Daoy (cell line): ENCODE measurements around the gene MGME1. TPM values are rescaled to one million over a fixed set of nuclear protein-coding genes. Genes with fewer than 3 reads are reported as not detected.
"Not testable (repeated sequence)": the region's sequence is repeated elsewhere in the genome, so short reads cannot be mapped to it uniquely, and the experiment has no call there.

Experiments used
- DNase-seq: peaks from one replicate; pipeline ENCODE4 v3.0.0-alpha.2; 2015; ENCODE audit warnings: low read depth
- total RNA-seq: library from RNA; depleted of rRNA; stranded (reverse); fragments of >200 nt; shearing (Covaris generic); gene quantifications from 2 replicates; pipeline ENCODE4 v1.2.3, GENCODE V29; 2014

MGME1 gene
- total RNA-seq, 1 experiment from 2014 or later: 12.1 TPM

DNA sequence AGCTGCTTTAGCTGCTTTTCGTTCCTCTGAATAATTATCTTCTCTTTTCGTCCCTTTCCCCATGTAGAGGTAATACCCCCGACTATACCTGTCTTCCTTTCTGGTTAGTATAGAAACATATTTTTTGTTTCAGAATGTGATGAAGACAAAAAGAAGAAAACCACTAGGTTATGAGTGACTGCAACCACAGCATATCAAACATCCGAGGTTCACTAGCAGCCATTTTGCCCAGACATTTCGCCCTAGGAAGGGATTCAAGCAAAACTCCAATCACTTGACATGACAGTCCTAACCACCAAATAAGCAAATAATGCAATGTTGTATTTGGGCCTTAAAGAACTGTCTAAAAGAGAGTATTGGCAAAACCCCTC lies 9.6 kb upstream of the MGME1 start:
- no peak for DNase-seq

DNA sequence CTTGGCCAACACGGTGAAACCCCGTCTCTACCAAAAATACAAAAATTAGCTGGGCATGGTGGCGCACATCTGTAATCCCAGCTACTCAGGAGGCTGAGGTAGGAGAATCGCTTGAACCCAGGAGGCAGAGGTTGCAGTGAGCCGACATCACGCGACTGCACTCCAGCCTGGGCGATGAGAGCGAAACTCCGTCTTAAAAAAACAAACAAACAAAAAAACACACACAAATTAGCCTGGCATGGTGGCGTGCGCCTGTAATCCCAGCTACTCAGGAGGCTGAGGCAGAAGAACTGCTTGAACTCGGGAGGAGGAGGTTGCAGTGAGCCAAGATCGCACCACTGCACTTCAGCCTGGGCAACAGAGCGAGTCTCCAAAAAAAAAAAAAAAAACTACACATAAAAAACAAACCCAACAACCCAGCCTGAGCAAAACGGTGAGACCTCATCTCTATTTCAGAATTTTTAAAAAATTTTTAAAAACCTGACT lies 8.4 kb upstream of the MGME1 start:
- not testable (repeated sequence) for DNase-seq

DNA sequence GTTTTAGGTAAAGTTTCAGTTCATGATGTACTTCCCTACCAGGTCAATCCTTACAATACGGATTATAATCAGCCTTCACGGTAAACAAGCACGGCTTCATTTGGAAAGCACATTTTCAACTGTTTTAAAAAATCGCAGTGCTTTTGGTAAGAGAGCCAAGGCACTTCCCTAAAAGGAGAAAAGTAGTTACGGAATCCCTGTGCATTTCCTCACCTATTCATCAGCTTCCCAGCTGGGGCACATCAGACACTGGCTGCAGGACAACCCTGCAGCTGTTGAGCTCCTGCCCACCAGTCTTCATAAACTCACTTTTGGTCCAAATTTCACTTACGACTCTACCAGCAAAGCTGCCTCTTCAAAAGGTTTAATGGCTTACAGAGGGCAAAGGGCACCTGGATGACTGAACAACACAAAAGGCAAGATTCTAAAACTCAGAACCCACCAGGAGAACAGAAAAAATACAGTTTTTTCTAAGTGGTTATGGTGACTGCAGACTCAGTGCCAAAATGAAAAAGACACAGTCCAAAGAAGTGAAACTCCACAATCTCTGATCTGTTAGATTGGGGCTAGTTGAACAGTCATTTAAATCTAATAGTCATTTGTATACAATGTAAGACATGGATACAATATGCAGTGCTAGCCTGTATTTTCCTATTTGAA lies 7.8 kb upstream of the MGME1 start:
- no peak for DNase-seq

DNA sequence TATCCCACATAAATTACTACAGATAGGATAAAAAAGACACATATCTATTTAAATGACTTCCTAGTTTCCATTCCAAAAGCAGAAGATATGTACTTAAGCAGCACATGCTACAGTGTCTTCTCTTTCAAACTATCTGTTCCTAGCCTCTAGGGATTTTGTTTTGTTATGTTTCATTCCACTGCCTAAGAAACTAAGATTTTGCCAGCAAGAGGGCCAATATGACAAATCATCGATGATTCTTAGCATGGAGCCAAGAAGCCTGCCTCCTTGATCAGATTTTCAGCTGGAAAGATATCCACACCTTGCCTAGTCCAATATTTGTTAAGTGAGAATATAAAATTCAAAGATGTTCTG lies 7.3 kb upstream of the MGME1 start:
- DNase-seq: no peak

DNA sequence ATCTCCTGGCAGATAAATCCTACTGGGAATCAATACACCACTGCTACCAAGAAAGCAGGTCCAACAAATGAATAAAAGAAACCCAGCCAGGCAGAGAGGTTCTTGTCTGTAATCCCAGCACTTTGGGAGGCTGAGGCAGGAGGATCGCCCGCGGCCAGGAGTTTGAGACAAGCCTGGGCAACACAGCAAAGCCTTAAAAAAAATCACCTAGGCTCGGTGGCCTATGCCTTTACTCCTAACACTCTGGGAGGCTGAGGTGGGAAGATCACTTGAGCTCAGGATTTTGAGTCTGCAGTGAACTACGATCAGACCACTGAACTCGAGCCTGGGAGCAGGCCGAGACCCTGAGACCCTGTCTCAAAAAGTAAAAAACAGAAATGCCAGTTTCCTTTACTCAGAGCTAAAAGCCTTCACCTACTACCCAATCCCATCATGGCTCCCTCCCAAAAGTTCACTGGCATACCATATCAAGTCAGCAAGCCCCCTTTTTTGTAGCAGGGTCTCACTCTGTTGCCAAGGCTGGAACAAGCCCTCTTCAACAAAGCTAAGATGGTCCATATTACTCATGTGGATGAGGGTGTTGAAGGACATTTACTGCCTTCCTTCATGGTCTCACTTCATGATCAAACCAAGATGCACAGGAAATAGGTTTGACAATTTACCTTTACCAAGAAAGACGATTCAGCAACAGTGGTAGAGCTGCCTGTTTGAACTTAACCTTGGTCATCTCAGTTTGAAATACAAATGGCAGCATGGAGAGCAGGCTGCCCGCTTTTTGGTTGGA lies 5.5 kb upstream of the MGME1 start:
- DNase-seq: no peak

DNA sequence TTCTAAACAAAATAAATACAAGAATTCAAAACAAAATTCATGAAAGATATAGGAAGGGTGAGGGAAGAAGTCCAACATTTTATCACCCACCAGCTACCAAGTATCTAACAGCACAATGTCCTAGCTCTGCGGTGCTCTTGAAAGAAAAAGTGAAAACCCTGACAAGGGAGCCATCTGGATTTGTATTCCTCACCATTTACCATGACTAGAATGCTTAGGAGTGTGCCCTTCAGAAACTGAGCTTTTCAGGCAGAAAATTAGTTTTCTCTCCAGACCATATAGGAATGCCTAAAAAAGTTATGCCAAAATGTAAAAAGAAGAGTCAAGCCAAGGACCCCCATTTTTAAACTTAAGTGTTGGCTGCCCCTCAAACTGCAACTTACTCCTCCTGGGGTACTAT lies 4.7 kb upstream of the MGME1 start:
- DNase-seq: no peak

DNA sequence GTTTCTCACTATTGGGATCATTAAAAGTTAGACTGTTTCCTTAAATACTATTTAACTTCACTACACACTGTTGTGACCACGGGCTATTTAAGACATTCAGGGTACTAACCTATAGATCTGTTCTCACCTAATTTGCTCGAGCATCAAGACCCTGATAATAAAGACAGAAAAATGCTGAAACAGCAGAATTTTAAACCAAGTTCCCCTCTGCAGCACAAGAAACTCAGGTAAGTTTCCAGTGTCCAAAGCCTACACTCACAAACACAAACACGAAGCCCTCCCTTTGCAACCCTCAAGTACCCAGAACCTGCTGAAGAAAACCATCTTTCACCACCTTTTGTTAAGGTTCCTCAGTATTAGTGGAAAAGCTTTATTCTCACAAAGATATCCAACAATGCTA lies 4.2 kb upstream of the MGME1 start:
- no peak for DNase-seq

DNA sequence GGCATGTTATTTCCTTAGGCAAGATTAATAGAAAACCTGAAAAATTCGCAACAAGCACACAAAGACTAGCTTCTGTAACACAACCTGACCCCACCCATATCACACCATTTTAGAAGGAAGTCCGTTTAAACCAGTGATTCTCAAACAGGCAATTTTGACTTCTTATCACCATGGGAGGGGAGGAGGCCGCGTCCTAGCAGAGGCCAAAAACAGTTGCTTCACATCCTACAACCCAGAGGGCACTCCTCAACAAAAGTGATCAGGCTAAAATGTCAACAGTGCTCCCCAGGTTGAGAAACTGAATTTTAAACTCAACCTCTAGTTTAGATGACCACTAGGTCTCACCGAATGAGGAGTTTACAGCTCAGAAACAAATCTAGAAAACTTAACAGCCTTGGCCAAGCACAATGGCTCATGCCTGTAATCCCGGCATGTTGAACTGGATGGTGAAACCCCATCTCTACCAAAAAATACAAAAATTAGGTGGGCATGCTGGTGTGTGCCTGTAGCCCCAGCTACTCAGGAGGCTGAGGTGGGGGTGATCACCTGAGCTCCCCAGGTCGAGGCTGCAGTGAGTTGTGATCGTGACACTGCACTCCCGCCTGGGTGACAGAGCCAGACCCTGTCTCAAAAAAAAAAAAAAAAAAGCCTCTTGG lies 3.6 kb upstream of the MGME1 start:
- DNase-seq: no peak

DNA sequence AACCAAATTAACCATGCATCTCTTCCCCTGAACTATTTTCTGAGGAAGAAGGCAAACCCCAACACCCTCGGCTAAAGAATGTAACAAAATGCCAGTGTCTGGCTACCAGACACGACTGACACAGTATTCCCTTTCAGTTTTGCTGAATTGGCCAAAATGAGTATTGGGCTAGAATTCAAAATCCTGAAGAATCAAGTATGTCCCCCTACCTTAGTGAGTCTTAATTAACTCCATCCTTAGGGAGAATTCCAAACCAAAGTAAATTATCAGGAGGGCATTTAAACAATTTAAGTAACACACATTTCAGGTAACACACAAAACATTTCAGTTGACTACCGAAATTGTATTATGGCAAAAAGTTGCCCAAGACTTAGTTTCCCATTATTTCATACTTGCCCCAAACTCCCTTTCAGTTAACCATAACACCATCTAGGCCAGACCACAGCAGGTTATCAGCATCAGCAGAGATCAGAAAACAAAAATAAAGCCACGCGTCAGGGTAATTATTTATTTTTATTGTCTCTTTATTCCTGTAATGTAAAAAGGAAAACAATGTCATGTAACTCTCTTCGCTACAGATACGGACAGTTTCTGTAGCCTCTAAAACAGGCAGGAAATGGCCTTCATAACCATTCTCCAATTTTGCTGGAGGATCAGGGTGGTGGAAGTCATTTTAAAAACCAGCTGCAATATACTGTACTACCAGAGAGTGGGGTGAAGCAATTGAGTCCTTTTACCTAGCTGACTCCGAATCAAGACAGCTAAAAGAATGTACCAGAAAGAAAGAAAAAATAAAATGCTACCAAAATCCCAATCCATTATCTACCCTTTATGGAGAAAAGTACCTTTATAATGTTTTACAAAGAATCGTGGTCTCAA lies 2.1 kb upstream of the MGME1 start:
- DNase-seq: peak; percentile 13

DNA sequence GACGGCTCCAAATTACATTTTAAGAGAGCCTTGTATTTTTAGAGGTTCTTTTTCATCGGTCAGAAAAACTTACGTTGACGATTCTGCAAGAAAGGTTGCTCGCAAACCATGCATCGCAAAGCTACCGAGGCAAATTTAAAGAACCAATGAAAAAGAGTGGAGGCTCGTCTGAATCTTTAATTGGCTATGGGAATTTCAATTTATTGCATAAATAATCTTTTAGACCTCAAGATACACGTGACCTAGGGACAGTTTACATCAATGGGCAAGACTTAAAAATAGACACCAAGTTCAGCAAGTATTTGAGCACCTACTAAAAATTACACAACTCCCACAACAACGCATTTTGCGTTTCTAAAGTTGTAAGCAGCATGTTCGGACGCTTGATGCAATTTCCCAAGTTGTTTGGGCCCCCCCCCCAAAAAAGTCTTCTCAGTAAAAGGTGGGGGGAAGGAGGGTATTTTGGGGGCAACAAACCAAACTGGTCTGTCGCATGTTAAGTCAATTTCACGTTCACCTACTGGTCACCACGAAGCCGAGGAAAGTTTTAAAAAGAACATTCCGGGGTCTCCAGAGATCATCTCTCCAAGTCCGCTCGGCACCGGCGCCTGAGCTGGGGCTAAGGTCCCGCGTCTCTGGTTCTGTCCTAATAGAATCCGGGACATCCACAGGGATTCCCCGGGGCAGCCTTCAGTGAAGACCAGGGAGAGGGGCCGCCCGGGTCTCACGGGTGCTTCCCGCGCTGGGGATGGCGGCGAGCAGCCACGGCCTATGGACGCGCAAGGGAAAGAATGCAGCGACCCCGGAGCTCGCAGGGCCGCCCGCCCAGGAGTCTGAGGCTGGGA lies 1.1 kb upstream of the MGME1 start:
- DNase-seq: no peak

DNA sequence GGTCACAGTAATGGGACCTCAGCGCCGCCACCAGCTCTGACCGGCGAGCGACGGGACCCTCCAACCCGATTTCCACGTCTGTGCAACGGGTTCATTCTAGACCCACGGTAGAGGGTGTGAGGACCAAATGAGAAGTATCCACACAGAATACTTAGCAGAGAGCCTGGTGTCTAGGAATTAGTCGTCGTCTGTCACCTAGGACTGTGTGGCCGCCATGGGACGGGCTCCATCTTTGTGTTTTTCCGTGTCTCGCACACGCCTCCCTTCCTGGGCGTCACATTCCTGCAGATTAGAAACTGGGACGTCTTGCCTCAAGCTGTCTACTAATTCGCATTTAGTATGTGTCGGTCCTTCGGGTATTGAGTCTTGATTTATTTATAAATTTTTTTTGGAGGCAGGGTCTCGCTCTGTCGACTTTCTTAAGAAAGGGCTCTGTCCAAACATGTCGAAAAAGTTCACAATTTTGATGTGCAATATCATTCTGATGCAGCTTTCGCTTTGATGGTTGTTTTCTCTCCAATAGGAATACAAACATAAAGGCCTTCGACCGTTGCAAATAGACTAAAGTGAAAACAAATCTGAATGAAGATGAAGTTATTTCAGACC lies 563 bp downstream of the MGME1 start:
- peak; percentile 60 for DNase-seq

DNA sequence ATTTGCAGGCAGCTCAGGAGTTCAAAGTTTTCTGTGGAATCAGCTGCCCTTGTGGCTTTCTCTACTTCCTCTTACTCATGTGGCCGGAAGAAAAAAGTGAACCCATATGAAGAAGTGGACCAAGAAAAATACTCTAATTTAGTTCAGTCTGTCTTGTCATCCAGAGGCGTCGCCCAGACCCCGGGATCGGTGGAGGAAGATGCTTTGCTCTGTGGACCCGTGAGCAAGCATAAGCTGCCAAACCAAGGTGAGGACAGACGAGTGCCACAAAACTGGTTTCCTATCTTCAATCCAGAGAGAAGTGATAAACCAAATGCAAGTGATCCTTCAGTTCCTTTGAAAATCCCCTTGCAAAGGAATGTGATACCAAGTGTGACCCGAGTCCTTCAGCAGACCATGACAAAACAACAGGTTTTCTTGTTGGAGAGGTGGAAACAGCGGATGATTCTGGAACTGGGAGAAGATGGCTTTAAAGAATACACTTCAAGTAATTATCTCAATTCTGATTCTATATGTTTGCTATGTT lies 1.1 kb downstream of the MGME1 start:
- peak; percentile 57 for DNase-seq

DNA sequence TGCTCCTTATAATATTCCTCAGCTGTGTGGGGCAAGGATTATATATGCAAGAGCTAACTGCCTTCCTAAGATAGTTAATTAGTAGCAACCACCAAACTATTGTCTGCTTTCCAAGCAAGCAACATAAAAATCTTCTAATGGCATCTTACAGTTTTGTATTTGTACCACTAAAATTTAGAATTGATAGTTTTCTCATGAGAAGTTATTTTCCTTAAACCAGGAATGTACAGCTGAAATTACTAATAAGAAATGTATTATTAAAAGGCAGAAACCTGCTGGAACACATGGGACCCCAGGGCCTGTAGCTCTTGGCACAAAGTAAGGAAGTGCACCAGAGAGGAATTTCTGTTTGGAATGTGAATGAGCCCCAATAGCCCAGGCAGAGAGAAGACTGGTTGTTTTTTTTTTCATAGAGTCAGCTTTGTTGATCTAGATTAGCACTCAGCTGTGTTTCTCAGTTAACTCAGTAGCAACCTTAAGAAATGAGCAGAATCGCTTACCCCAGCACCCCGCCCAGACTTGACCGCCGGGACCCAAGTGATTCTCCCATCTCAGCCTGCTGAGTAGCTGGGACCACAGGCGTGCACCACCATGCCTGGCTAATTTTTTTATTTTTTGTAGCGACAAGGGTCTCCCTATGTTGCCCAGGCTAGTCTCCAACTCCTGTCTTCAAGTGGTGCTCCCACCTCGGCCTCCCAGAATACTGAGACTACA lies 2.6 kb downstream of the MGME1 start:
- DNase-seq: no peak

DNA sequence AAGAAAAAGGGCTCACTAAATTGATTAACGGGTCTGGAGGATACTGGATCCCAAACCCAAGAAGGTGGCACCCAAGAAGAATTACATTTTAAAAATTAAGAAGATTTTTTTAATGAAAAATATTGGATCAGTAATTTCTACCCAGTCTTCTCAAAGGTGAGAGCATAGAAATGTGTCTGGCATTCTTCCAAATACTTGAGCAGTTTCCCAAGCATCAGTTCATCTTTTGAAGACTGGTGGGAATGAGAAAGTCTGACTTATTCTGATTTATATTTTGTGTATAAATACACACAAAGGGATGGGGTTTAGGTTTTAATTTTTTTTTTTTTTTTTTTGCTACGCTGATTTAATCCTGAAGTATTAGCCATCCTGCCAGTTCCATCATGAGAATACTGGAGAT lies 3.3 kb downstream of the MGME1 start:
- no peak for DNase-seq

DNA sequence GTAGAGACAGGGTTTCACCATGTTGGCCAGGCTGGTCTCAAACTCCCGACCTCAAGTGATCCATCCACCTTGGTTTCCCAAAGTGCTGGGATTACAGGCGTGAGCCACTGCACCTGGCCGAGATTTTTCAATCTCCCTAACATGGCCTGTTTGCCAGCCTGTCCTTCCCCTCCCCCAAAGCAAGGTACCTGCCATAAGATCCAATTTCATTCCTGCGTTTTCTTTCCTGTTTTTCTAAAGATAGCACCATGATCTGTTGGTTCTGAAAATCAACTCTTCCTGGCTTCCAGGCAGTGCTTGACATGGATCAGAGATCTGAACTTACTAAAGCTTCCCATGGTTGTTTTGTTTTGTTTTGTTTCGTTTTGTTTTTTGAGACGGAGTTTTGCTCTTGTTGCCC lies 7.5 kb downstream of the MGME1 start:
- DNase-seq: no peak

DNA sequence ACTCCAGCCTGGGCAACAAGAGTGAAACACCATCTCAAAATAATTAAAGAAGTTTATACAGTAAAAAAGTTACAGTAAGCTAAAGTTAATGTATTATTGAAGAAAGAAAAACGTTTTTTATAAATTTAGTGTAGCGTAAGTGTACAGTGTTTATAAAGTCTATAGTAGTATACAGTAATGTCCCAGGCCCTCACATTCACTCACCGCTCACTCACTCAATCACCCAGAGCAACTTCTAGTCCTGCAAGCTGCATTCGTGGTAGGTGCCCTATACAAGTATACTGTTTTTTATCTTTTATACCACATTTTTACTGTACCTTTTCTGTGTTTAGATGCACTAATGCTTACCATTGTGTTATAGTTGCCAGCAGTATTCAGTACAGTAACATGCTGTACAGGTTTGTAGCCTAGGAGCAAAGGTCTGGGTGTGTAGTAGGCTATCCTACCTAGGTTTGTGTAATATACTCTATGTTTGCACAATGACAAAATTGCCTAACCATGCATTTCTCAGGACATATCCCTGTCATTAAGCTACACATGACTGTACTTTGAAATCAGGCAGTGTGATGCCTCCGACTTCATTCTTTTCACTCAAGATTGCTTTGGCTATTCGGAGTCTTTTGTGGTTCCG lies 16.7 kb downstream of the MGME1 start:
- DNase-seq: no peak

DNA sequence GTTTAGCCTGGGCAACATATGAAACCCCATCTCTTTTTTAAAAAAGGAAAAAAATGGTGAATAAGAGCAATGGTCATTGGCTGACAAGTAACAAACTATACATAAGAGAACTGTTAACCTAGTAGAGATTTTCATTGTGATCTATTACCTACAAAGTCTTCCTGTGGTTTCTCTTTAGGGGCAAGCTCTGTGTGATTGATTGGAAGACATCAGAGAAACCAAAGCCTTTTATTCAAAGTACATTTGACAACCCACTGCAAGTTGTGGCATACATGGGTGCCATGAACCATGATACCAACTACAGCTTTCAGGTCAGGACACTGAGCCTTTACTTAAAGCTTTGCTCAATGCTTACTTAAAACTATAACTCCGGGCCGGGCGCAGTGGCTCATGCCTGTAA lies 19.2 kb downstream of the MGME1 start:
- DNase-seq: no peak

DNA sequence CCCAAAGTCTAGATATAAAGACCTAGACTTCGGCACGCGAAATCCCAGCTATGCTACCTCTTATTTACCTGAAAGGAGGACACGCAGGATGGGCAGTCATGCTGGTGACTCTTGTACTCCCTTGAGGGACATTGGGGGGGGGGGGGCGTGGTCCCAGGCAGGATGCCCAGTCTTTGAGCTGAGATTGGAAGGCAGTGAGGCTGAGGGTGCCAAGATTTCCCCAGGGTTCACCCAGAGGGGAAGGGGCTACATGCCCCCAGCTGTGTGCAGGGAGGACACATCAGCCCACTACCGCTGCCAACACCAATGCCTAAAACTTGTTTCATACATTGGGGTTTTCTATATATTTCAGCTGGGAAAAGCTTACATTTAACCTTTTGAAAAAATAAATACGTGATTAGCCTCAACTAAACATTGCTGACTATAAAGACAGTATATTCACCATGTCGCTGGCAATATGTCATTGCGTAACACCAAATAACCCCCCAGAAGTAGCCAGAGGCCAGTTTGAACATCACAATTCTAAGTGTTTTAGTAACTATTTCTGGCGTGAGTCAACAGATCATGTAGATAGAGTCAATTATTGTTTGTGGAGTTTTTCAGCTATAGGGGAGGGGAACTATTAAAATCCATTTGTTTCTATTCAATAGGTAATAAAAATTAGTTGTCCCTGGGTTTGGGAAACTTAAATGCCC lies 21.6 kb downstream of the MGME1 start:
- no peak for DNase-seq

DNA sequence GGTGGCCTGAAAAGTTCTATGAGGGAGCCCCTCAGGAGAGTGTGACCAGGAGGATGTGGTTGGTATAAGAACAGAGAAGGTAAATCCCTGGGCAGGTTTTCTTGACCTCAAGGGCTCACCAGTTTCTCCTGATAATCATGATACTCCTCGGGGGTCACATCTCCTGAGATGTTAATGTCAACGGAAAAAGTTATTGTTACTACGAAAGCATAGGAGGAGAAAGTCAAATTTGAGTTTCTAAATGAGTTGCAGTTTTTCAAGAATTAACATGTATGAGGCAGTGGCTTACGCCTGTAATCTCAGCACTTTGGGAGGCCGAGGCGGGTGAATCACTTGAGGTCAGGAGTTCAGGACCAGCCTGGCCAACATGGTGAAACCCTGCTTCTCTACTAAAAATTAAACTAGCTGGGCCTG lies 23.4 kb downstream of the MGME1 start:
- no peak for DNase-seq
